B cell (primary cell): ENCODE measurements around the gene HDHD3. TPM values are rescaled to one million over a fixed set of nuclear protein-coding genes. Genes with fewer than 3 reads are reported as not detected.

ENCODE experiments used
- ATAC-seq: fragments of 200-7000 bp; cut with Tn5 transposase; one replicate; pipeline ENCODE4 v1.10.0; 2021; ENCODE audit warnings: low read depth, mild to moderate bottlenecking, moderate number of reproducible peaks, moderate library complexity
- CTCF ChIA-PET: fragments of 350-600 bp; sonication (Branson Sonifier 250); formaldehyde crosslinking; loops from one replicate; lab custom pipeline; 2021; ENCODE audit warnings: antibody characterized with exemption, inconsistent platforms; lab: Charles Lee
- POLR2A ChIA-PET: fragments of 350-600 bp; sonication (Branson Sonifier 250); formaldehyde crosslinking; loops from one replicate; lab custom pipeline; 2021; ENCODE audit warnings: antibody characterized with exemption; lab: Charles Lee
- DNase-seq: peaks from one replicate; pipeline ENCODE4 v3.0.0; 2013
- H2AFZ ChIP-seq: 2 replicates; pipeline ENCODE4 v1.6.1; 2012; ENCODE audit warnings: mild to moderate bottlenecking, low read depth, low read length; ENCODE audit not compliant: insufficient read depth, poor library complexity, severe bottlenecking
- H3K27ac ChIP-seq, 2 donors: 1 replicate in 1 of 2; 2 replicates in 1 of 2; pipeline ENCODE4 v1.5.1; 2012 to 2013; ENCODE audit warnings: low read length in 2 of 2, mild to moderate bottlenecking in 2 of 2, moderate library complexity in 1 of 2
- H3K27me3 ChIP-seq, 4 experiments: fragments of 200-600 bp in 1 of 4; sonication (generic) in 1 of 4; replicated peaks in 1 of 4; 1 replicate in 2 of 4; 2 replicates in 2 of 4; pipeline versions ENCODE4 v1.6.1 to v1.7.0; 2013 to 2016; ENCODE audit warnings: low read length in 3 of 4, mild to moderate bottlenecking in 2 of 4, mixed read lengths in 1 of 4, moderate library complexity in 1 of 4; ENCODE audit not compliant: insufficient read depth in 4 of 4, control insufficient read depth in 3 of 4; ENCODE audit errors: control extremely low read depth in 1 of 4
- H3K36me3 ChIP-seq, 2 experiments: replicated peaks in 1 of 2; 1 replicate in 1 of 2; 2 replicates in 1 of 2; pipeline versions ENCODE4 v1.6.1 to v1.7.1; 2013; ENCODE audit warnings: low read length in 1 of 2; ENCODE audit not compliant: insufficient read depth in 2 of 2, control insufficient read depth in 1 of 2; ENCODE audit errors: control extremely low read depth in 1 of 2, extremely low read depth in 1 of 2
- H3K4me1 ChIP-seq, 2 donors: fragments of 200-600 bp in 1 of 2; sonication (generic) in 1 of 2; 1 replicate in 1 of 2; 2 replicates in 1 of 2; pipeline versions ENCODE4 v1.5.1 to v1.6.1; 2013 to 2017; ENCODE audit warnings: low read length in 2 of 2; ENCODE audit not compliant: control insufficient read depth in 2 of 2, insufficient read depth in 2 of 2
- H3K4me2 ChIP-seq: replicated peaks from 2 replicates; pipeline ENCODE3; 2012; ENCODE audit warnings: mild to moderate bottlenecking, low read depth, low read length; ENCODE audit not compliant: poor library complexity, severe bottlenecking
- H3K4me3 ChIP-seq, 5 experiments: fragments of 200-600 bp in 1 of 5; sonication (generic) in 1 of 5; 1 replicate in 3 of 5; 2 replicates in 2 of 5; pipeline versions ENCODE4 v1.5.1 to v1.7.0; 2011 to 2016; ENCODE audit warnings: low read length in 4 of 5, mild to moderate bottlenecking in 4 of 5, low read depth in 2 of 5, control low read depth in 1 of 5, moderate library complexity in 1 of 5; ENCODE audit not compliant: insufficient read depth in 1 of 5; ENCODE audit errors: control extremely low read depth in 1 of 5, extremely low read depth in 1 of 5
- H3K79me2 ChIP-seq: fragments of 200-600 bp; sonication (generic); one replicate; pipeline ENCODE4 v1.6.0; 2016; ENCODE audit warnings: low read length; ENCODE audit not compliant: control insufficient read depth, insufficient read depth
- H3K9ac ChIP-seq: fragments of 200-600 bp; sonication (generic); 2 replicates; pipeline ENCODE4 v1.6.1; 2017; ENCODE audit warnings: mild to moderate bottlenecking, low read length, moderate library complexity
- H3K9me3 ChIP-seq, 3 donors: one replicate each; pipeline versions ENCODE4 v1.6.1 to v1.7.1; 2013; ENCODE audit warnings: low read length in 2 of 3; ENCODE audit not compliant: control insufficient read depth in 2 of 3, insufficient read depth in 1 of 3; ENCODE audit errors: control extremely low read depth in 1 of 3
- H4K20me1 ChIP-seq: 2 replicates; pipeline ENCODE4 v1.6.0; 2012; ENCODE audit warnings: mild to moderate bottlenecking, low read length; ENCODE audit not compliant: insufficient read depth, control insufficient read depth, poor library complexity, severe bottlenecking
- H3K27ac Mint-ChIP-seq: one replicate; pipeline ENCODE4 v1.8.0; 2021; ENCODE audit warnings: mixed read lengths
- H3K27me3 Mint-ChIP-seq: one replicate; pipeline ENCODE4 v1.8.0; 2021; ENCODE audit warnings: mixed read lengths
- H3K4me1 Mint-ChIP-seq: one replicate; pipeline ENCODE4 v1.8.0; 2021; ENCODE audit warnings: mixed read lengths
- H3K4me3 Mint-ChIP-seq: one replicate; pipeline ENCODE4 v1.8.0; 2021; ENCODE audit warnings: mixed read lengths
- H3K9me3 Mint-ChIP-seq: one replicate; pipeline ENCODE4 v1.8.0; 2022; ENCODE audit warnings: mixed read lengths; ENCODE audit not compliant: insufficient read depth
- EZH2 ChIP-seq: IDR thresholded peaks from 2 replicates; pipeline ENCODE4 v1.6.1; 2012; ENCODE audit warnings: borderline replicate concordance, low read depth, mild to moderate bottlenecking, moderate library complexity, low read length; ENCODE audit not compliant: insufficient read depth, poor library complexity, severe bottlenecking
- WGBS: methylation state at CpG from one replicate; pipeline ENCODE4 v1.1.5; 2013; ENCODE audit warnings: missing lambda C conversion rate; ENCODE audit not compliant: insufficient coverage; 5-methylcytosine and 5-hydroxymethylcytosine counted together
- intact Hi-C: fragments of 100-400 bp; cut with micrococcal nuclease; formaldehyde crosslinking; loops from one replicate; pipeline ENCODE4 v1.10.0; 2022
- polyA plus RNA-seq: library from polyadenylated mRNA; depleted of rRNA; stranded (reverse); fragments of >200 nt; gene quantifications from 2 replicates; pipeline ENCODE4 v1.2.3, GENCODE V29; 2012
- total RNA-seq, 2 donors: library from RNA; stranded (reverse); fragments of 120-200 nt in 1 of 2; gene quantifications; 1 replicate in 1 of 2; 2 replicates in 1 of 2; pipeline versions ENCODE4 v1.2.3 to v1.2.4, GENCODE V29; 2013 to 2022
- TF ChIP-seq, protein P1 (sequence below): fragments of 200-600 bp; IDR thresholded peaks from one replicate; pipeline ENCODE4 v1.8.0; 2022; ENCODE audit warnings: antibody characterized with exemption, mild to moderate bottlenecking

The HDHD3 gene
- total and polyA plus RNA-seq, 2 donors (not counting 1 experiment from before 2014, with no cell fraction given), result 26.2 to 36.3 TPM

- H3K4me2 ChIP-seq, result no peak overlapping the region
- no peak overlapping the region for H3K4me3 ChIP-seq
- TF ChIP-seq EZH2, result no peak
- TF ChIP-seq, protein P1, sequence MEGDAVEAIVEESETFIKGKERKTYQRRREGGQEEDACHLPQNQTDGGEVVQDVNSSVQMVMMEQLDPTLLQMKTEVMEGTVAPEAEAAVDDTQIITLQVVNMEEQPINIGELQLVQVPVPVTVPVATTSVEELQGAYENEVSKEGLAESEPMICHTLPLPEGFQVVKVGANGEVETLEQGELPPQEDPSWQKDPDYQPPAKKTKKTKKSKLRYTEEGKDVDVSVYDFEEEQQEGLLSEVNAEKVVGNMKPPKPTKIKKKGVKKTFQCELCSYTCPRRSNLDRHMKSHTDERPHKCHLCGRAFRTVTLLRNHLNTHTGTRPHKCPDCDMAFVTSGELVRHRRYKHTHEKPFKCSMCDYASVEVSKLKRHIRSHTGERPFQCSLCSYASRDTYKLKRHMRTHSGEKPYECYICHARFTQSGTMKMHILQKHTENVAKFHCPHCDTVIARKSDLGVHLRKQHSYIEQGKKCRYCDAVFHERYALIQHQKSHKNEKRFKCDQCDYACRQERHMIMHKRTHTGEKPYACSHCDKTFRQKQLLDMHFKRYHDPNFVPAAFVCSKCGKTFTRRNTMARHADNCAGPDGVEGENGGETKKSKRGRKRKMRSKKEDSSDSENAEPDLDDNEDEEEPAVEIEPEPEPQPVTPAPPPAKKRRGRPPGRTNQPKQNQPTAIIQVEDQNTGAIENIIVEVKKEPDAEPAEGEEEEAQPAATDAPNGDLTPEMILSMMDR, result no peak
- ChIA-PET POLR2A (no interaction called here), CTCF (interaction anchor here (0.8 to 1.4 kb wide), 2 partner anchors 47 to 297 kb away, joined by 3 read pairs; no protein-coding TSS in a partner anchor)
- H3K36me3 ChIP-seq, result no peaks in the 10 kb centered on the region
- H3K9ac ChIP-seq, result no peak overlapping the region
- no peaks in the 10 kb centered on the region for H3K4me1 ChIP-seq
- no peak for DNase-seq
- intact Hi-C loops, result no loop called here
- Mint-ChIP-seq H3K4me3 (no peak overlapping the region), H3K9me3 (no peaks in the 10 kb centered on the region), H3K27me3 (peaks cover 4% of the 10 kb centered on the region), H3K27ac (no peak overlapping the region), H3K4me1 (no peaks in the 10 kb centered on the region)
- no peak for ATAC-seq
- no peaks in the 10 kb centered on the region for H3K79me2 ChIP-seq
- no peak overlapping the region for H2AFZ ChIP-seq
- H4K20me1 ChIP-seq, result no peaks in the 10 kb centered on the region
- 82% methylated on average over 1 of the region's 1 CpG for WGBS
- no peaks in the 10 kb centered on the region for H3K27me3 ChIP-seq
- no peak overlapping the region for H3K27ac ChIP-seq
- no peaks in the 10 kb centered on the region for H3K9me3 ChIP-seq
These were observed 17.4 kb downstream of the HDHD3 start for GRCh38 chr9:113359385-113359784.

GRCh38 chr9:113356686-113357292 is 20.0 kb downstream of the HDHD3 start:
- Mint-ChIP-seq H3K4me1 (peaks cover 3% of the 10 kb centered on the region), H3K27me3 (peaks cover 13% of the 10 kb centered on the region), H3K4me3 (no peak overlapping the region), H3K9me3 (no peaks in the 10 kb centered on the region), H3K27ac (no peak overlapping the region)
- H3K9me3 ChIP-seq, result no peaks in the 10 kb centered on the region
- no peaks in the 10 kb centered on the region for H3K79me2 ChIP-seq
- no peak overlapping the region for H2AFZ ChIP-seq
- intact Hi-C loops, result no loop called here
- POLR2A ChIA-PET, result no interaction called here
- H4K20me1 ChIP-seq, result no peaks in the 10 kb centered on the region
- H3K36me3 ChIP-seq, result no peaks in the 10 kb centered on the region
- DNase-seq, result no peak
- CTCF ChIA-PET, result no interaction called here
- 96% methylated on average over 4 of the region's 7 CpGs for WGBS
- TF ChIP-seq, protein P1, result no peak
- no peak for TF ChIP-seq EZH2
- H3K4me1 ChIP-seq, result no peaks in the 10 kb centered on the region
- H3K27me3 ChIP-seq, result no peaks in the 10 kb centered on the region
- no peak overlapping the region for H3K9ac ChIP-seq
- H3K27ac ChIP-seq, result no peak overlapping the region
- ATAC-seq, result no peak
- no peak overlapping the region for H3K4me2 ChIP-seq
- no peak overlapping the region for H3K4me3 ChIP-seq
